GM23248 (cell line): ENCODE measurements around the gene LUZP2.

Experiments
- EZH2 ChIP-seq: fragments of 200-600 bp; sonication (generic); IDR thresholded peaks from 2 replicates; pipeline ENCODE4 v1.6.1; 2018; ENCODE audit warnings: antibody characterized with exemption, mild to moderate bottlenecking; ENCODE audit not compliant: insufficient read depth, poor library complexity, severe bottlenecking
- EZH2phosphoT487 ChIP-seq: fragments of 200-600 bp; sonication (generic); IDR thresholded peaks from 2 replicates; pipeline ENCODE4 v1.6.1; 2018; ENCODE audit warnings: antibody characterized with exemption, moderate library complexity, mild to moderate bottlenecking, low read depth; ENCODE audit not compliant: insufficient read depth

DNA sequence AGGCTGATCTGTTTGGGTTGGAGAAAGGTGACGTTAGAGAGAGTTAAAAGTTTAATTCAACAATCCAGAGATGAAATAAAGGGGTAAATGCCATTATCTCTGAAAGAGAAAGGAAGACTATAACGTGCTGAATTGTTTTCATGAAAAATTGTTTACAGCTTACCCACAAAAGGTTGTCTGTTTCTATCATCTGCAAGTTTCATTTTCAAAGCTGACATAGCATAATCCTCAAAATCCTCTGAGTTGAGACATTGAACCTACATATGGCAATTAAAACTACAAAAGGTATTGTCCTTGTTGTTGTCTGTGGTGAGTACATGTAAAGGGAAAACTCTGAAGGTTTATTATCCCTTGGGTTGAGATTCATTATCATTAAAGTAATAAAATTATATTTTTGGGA is 569.9 kb downstream of the LUZP2 start:
- no peak for TF ChIP-seq EZH2phosphoT487
- TF ChIP-seq EZH2, result no peak
